Endothelial cell (in vitro differentiated cells): ENCODE results near the gene CUL4A. TPM values are rescaled to one million over a fixed set of nuclear protein-coding genes. Genes with fewer than 3 reads are reported as not detected.
"Not testable (repeated sequence)": the region's sequence is repeated elsewhere in the genome, so short reads cannot be mapped to it uniquely, and the experiment has no call there.

Source experiments
- DNase-seq: peaks from one replicate; pipeline ENCODE4 v3.0.0; 2021; ENCODE audit warnings: low spot score
- H3K27ac Mint-ChIP-seq: one replicate; pipeline ENCODE4 v1.8.0; 2021; ENCODE audit warnings: mixed read lengths, inconsistent platforms; ENCODE audit not compliant: unreplicated experiment
- H3K27me3 Mint-ChIP-seq: one replicate; pipeline ENCODE4 v1.8.0; 2021; ENCODE audit warnings: mild to moderate bottlenecking, moderate library complexity, mixed read lengths, inconsistent platforms; ENCODE audit not compliant: unreplicated experiment
- H3K36me3 Mint-ChIP-seq: one replicate; pipeline ENCODE4 v1.8.0; 2021; ENCODE audit warnings: mild to moderate bottlenecking, low read depth, mixed read lengths, inconsistent platforms; ENCODE audit not compliant: unreplicated experiment
- H3K4me1 Mint-ChIP-seq: one replicate; pipeline ENCODE4 v1.8.0; 2021; ENCODE audit warnings: mild to moderate bottlenecking, mixed read lengths, inconsistent platforms; ENCODE audit not compliant: unreplicated experiment
- H3K4me3 Mint-ChIP-seq: one replicate; pipeline ENCODE4 v1.8.0; 2021; ENCODE audit warnings: mild to moderate bottlenecking, mixed read lengths, inconsistent platforms; ENCODE audit not compliant: unreplicated experiment
- H3K9me3 Mint-ChIP-seq: one replicate; pipeline ENCODE4 v1.8.0; 2021; ENCODE audit warnings: mixed read lengths, inconsistent platforms; ENCODE audit not compliant: unreplicated experiment
- CTCF ChIP-seq: fragments of 200-600 bp; sonication (generic); IDR thresholded peaks from one replicate; pipeline ENCODE4 v1.5.0; 2021; ENCODE audit warnings: antibody characterized with exemption; ENCODE audit not compliant: unreplicated experiment
- total RNA-seq: library from RNA; stranded (reverse); fragmentation: NEBNext Ultra II Directional; extraction: Animal tissue kit (Norgen Biotek cat#: 25700); gene quantifications from one replicate; pipeline ENCODE4 v1.2.1, GENCODE V29; 2021; ENCODE audit not compliant: unreplicated experiment

The CUL4A gene
- total RNA-seq, 1 donor from 2014 or later = 55.8 TPM

DNA sequence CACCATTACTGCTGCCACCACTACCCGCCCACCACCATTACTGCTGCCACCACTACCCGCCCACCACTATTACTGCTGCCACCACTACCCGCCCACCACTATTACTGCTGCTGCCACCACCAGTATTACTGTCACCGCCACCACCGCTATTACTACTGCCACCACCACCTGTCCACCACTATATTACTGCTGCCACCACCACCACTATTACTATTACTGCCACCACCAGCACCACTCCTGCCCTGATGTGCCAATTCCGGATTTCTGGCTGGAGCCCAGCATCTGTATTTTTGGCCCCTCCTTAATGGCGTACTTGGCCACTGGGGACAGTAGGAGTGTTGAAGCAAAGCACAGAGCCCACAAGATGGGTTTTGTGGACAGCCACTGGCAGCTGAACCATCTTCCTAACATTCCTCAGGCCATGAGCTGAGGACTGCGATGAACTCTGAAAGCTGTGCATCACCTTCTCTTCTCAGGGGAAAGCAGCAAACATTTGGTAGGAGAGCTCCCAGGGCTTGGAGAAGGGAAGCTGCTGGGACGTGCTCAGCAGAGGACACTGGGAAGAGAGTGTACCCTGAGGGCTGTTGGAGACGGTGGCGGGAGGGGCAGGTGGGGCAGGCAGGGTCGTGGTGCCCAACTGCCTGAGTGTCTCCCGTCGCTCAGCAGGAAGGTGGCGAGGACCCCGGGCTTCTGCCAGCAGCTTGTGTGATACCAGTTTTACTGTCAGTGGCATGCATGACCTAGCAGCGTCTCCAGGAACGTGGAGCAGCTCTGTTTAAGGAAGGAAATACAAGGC is 23.0 kb downstream of the CUL4A start:
- no peaks in the 10 kb centered on the region for H3K9me3 Mint-ChIP-seq
- no peak overlapping the region for H3K4me3 Mint-ChIP-seq
- H3K27ac Mint-ChIP-seq = peak overlapping the region; percentile 49
- peaks cover 31% of the 10 kb centered on the region for H3K36me3 Mint-ChIP-seq
- no peak for TF ChIP-seq CTCF
- DNase-seq = no peak
- peaks cover 7% of the 10 kb centered on the region for H3K27me3 Mint-ChIP-seq
- H3K4me1 Mint-ChIP-seq = no peaks in the 10 kb centered on the region

GRCh38 chr13:113233101-113233500 is 23.7 kb downstream of the CUL4A start:
- H3K27ac Mint-ChIP-seq = peak overlapping the region; percentile 4

DNA sequence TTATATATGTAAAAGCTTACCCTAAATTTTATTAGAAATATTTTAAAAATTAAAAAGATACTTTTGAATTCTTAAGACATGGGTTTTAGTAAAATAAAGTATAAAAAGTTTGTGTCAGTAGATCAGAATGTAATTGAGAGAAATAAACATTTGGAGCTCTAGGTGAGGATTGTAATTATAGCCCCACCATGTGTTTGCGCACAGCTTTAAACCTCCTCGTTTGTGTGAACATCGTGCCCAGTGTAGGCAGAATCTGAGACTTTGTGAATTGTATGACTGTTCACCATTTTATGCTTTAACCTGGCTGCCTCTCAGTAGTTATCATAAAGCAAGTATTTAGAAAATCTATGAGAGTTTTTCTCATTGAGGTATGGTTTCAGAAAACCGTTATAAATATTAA is 29.1 kb downstream of the CUL4A start:
- Mint-ChIP-seq H3K36me3 (peaks cover 24% of the 10 kb centered on the region), H3K9me3 (no peaks in the 10 kb centered on the region), H3K27ac (no peak overlapping the region), H3K4me1 (no peaks in the 10 kb centered on the region), H3K4me3 (no peak overlapping the region), H3K27me3 (no peaks in the 10 kb centered on the region)
- no peak for TF ChIP-seq CTCF
- no peak for DNase-seq

More at GRCh38 chr13:113233101-113233500, 23.7 kb downstream of the CUL4A start:
- H3K4me1 Mint-ChIP-seq = no peaks in the 10 kb centered on the region
- TF ChIP-seq CTCF = no peak
- no peak overlapping the region for H3K4me3 Mint-ChIP-seq
- peaks cover 27% of the 10 kb centered on the region for H3K36me3 Mint-ChIP-seq
- peaks cover 7% of the 10 kb centered on the region for H3K27me3 Mint-ChIP-seq
- DNase-seq = no peak
- H3K9me3 Mint-ChIP-seq = no peaks in the 10 kb centered on the region

DNA sequence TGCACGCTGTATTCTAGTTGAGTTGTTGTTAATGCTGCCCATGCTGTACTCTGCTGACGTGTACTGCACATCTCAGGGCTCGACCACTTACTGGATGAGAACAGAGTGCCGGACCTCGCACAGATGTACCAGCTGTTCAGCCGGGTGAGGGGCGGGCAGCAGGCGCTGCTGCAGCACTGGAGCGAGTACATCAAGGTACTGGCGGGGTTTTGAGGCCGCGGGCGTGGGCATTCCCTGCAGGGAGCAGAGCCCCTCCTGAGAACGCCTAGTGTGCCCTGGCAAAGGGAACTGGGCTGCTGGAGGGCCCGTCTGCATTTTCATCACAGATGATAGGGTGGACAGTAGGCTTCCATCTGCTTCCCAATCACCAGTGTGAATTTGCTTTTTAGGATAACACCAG is 29.9 kb downstream of the CUL4A start:
- Mint-ChIP-seq H3K27ac (no peak overlapping the region), H3K4me3 (no peak overlapping the region), H3K36me3 (peaks cover 27% of the 10 kb centered on the region), H3K4me1 (no peaks in the 10 kb centered on the region), H3K27me3 (no peaks in the 10 kb centered on the region), H3K9me3 (no peaks in the 10 kb centered on the region)
- DNase-seq = no peak
- no peak for TF ChIP-seq CTCF

DNA sequence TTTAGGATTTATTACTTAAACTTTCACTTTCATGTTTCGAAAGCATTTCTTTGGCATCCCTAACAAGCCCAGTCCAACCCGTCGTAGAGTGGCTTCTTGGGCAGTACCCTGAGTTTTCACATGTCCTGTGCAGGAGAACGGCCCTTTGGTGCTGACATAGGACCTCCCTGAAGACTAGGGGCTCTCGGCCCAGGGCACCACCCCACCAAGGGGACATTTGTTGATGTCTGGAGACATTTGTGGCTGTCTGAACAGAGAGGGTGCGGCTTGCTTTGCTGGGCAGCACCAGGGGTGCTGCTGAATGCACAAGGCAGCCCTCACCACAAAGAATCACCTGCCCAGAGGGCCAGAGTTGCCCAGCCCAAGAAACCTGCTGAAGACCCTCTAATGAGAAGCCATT is 30.6 kb downstream of the CUL4A start:
- H3K36me3 Mint-ChIP-seq = peaks cover 31% of the 10 kb centered on the region

GRCh38 chr13:113241623-113242022 is 32.2 kb downstream of the CUL4A start:
- H3K27me3 Mint-ChIP-seq, H3K4me1 Mint-ChIP-seq, H3K4me3 Mint-ChIP-seq, DNase-seq, H3K27ac Mint-ChIP-seq, H3K9me3 Mint-ChIP-seq: not testable (repeated sequence)
- H3K36me3 Mint-ChIP-seq = peaks cover 39% of the 10 kb centered on the region

More for the DNA sequence above, 30.6 kb downstream of the CUL4A start:
- Mint-ChIP-seq H3K9me3 (no peaks in the 10 kb centered on the region), H3K4me3 (no peak overlapping the region), H3K27ac (no peak overlapping the region), H3K27me3 (no peaks in the 10 kb centered on the region), H3K4me1 (no peaks in the 10 kb centered on the region)
- DNase-seq = no peak
- no peak for TF ChIP-seq CTCF
